Cardiac muscle cell (in vitro differentiated cells and primary cell): ENCODE results near the gene ZNF503. TPM values are rescaled to one million over a fixed set of nuclear protein-coding genes. Genes with fewer than 3 reads are reported as not detected.
A peak's percentile ranks its signal among the peaks of the same experiment; 100 is the strongest.

ENCODE experiments used
- DNase-seq, 2 donors: peaks; one replicate each; pipeline versions ENCODE4 v3.0.0 to v3.0.0-alpha.2; 2010 to 2017; ENCODE audit warnings: low read depth in 1 of 2, low spot score in 1 of 2
- H3K27ac ChIP-seq: fragments of 200-600 bp; sonication (generic); 2 replicates; pipeline ENCODE4 v1.5.1; 2016
- H3K27me3 ChIP-seq: fragments of 200-600 bp; sonication (generic); 2 replicates; pipeline ENCODE4 v1.6.0; 2016; ENCODE audit warnings: control low read depth
- H3K36me3 ChIP-seq: fragments of 200-600 bp; sonication (generic); 2 replicates; pipeline ENCODE4 v1.5.1; 2016; ENCODE audit warnings: control low read depth
- H3K4me1 ChIP-seq: fragments of 200-600 bp; sonication (generic); 2 replicates; pipeline ENCODE4 v1.8.1; 2017; ENCODE audit warnings: low read depth, mild to moderate bottlenecking, mixed run types
- H3K4me3 ChIP-seq: fragments of 200-600 bp; sonication (generic); 2 replicates; pipeline ENCODE4 v1.5.1; 2016; ENCODE audit warnings: mild to moderate bottlenecking
- H3K9me3 ChIP-seq: fragments of 200-600 bp; sonication (generic); 2 replicates; pipeline ENCODE4 v1.5.1; 2017; ENCODE audit warnings: low read depth, mild to moderate bottlenecking, control low read depth
- polyA plus RNA-seq: library from polyadenylated mRNA; unstranded; fragments of >200 nt; fragmentation: Nextera tagmentation; extraction: Ambion mirVana; gene quantifications from 2 replicates; pipeline ENCODE4 v1.2.1, GENCODE V29; 2016
- total RNA-seq: library from RNA; depleted of rRNA; stranded (reverse); fragments of >200 nt; gene quantifications from 2 replicates; pipeline ENCODE4 v1.2.3, GENCODE V29; 2016
- TF ChIP-seq, protein P1 (sequence below): IDR thresholded peaks from 2 replicates; pipeline ENCODE4 v1.5.1; 2012; ENCODE audit warnings: low read depth, mild to moderate bottlenecking, low read length

The ZNF503 gene
- total and polyA plus RNA-seq, 2 experiments from 2014 or later, result 41.8 to 110 TPM

DNA sequence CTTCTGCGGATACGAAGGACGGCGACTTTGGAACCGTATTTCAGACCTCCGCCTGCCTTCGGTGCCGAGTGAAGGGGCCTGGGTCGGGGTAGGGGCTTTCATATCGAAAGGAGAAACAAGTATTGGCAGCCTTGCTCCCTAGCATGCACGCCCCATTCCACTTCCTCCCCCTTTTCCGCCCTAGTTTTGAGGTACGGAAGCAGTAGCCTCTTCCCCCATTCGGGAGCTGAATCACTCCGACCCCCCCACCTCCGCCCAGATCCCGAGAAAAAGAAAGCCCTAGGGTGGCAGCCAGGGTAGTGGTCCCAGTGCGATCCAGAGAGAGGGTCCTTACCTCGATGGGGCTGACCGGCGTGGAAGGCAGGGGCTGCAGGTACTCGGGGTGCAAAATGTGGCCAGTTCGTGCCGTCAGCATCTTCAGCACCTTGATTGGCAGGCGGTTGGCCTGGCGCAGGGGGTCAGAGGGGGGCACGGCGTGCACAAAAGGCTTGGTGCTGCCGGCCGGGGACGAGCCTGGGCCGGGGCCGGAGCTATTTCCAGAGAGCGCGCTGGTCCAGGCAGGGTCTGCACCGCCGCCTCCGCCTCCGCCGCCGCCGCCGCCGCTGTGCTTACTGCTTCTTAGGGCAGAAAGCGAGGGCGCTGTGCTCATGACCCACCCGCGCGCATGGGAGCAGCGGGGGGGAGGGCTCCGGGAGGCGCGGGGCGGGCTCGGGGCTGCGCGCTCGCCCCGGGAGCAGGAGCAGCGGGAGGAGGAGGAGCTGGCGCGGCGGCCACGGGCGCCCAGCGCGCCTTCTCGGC lies 594 bp downstream of the ZNF503 start:
- Histone ChIP-seq H3K4me3 (peak overlapping the region; percentile 97), H3K4me1 (peaks cover 5% of the 10 kb centered on the region), H3K27ac (peak overlapping the region; percentile 96), H3K36me3 (peaks cover 6% of the 10 kb centered on the region), H3K27me3 (peaks cover 37% of the 10 kb centered on the region), H3K9me3 (no peaks in the 10 kb centered on the region)
- peak; percentile 67 to 82 for DNase-seq
- TF ChIP-seq, protein P1, sequence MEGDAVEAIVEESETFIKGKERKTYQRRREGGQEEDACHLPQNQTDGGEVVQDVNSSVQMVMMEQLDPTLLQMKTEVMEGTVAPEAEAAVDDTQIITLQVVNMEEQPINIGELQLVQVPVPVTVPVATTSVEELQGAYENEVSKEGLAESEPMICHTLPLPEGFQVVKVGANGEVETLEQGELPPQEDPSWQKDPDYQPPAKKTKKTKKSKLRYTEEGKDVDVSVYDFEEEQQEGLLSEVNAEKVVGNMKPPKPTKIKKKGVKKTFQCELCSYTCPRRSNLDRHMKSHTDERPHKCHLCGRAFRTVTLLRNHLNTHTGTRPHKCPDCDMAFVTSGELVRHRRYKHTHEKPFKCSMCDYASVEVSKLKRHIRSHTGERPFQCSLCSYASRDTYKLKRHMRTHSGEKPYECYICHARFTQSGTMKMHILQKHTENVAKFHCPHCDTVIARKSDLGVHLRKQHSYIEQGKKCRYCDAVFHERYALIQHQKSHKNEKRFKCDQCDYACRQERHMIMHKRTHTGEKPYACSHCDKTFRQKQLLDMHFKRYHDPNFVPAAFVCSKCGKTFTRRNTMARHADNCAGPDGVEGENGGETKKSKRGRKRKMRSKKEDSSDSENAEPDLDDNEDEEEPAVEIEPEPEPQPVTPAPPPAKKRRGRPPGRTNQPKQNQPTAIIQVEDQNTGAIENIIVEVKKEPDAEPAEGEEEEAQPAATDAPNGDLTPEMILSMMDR, result no peak

DNA sequence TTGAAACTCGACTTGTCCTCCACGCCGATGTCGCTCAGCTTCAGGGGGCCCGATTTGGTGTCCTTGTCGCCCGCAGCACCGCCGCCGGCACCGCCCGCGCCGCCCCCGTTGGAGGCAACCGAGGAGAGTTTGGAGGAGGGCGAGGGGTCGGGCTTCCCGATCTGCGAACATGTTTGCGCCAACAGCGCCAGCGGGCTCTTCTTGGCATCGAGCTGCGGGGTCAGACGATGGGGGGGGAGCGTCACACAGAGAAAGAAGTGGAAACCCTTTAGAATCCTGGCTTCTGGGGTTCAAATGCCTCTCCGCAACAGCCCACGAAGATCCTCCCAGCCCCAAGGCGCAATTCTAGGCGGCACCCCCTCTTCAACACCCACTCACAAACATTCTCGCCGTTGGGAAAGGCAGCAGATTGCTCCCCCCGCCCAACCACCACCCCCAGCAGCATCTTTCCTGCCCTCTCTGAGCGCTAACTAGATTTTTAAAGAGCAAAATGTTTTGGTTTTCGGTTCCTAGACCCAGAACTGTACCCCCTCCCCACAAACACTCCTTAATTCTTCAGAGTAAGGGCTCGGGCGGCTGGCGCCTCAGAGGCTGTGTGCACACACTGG lies 1.3 kb downstream of the ZNF503 start:
- no peaks in the 10 kb centered on the region for H3K9me3 ChIP-seq
- H3K4me3 ChIP-seq, result peak overlapping the region; percentile 97
- DNase-seq, result peak; percentile 53 to 58
- peaks cover 36% of the 10 kb centered on the region for H3K27me3 ChIP-seq
- H3K4me1 ChIP-seq, result no peaks in the 10 kb centered on the region
- H3K27ac ChIP-seq, result peak overlapping the region; percentile 96
- peaks cover 6% of the 10 kb centered on the region for H3K36me3 ChIP-seq
- TF ChIP-seq, protein P1, result no peak

DNA sequence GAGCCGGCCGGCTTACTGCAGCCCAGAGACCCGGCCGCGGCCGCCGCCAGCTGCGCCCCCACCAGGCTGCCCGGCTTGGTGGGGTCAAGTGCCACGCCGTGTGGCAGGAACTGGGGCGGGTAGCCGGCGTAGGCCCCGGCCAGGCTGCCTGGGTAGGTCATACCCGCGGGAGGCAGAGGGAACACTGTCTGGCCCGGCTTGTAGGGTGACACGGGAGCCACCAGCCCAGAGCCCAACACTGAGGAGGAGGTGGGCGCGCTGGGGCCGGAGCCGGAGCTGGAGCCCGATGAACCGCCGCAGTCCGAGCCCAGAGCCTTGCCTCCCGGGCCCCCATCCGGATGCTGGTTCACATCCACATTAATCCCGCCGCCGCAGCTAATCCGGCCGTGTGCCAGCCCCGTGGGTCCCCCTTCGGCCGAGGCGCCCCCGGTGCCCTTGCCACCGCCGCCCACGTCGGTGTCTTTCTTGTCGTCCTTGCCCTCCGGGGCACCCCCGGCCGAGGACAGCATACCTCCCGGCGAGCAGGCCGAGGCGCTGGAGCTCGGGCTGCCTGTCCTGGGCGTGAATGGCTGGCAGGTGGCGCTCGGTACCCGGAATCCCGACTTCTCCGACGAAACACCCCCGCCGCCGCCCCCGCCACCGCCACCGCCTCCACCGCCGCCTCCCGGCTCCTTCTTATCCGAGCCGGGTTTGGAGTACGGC lies 2.0 kb downstream of the ZNF503 start:
- H3K27ac ChIP-seq, result peak overlapping the region; percentile 96
- H3K4me3 ChIP-seq, result peak overlapping the region; percentile 97
- peaks cover 6% of the 10 kb centered on the region for H3K36me3 ChIP-seq
- DNase-seq, result peak; percentile 81 to 88
- TF ChIP-seq, protein P1, result peak; percentile 51
- H3K9me3 ChIP-seq, result no peaks in the 10 kb centered on the region
- H3K27me3 ChIP-seq, result peaks cover 42% of the 10 kb centered on the region
- no peaks in the 10 kb centered on the region for H3K4me1 ChIP-seq

DNA sequence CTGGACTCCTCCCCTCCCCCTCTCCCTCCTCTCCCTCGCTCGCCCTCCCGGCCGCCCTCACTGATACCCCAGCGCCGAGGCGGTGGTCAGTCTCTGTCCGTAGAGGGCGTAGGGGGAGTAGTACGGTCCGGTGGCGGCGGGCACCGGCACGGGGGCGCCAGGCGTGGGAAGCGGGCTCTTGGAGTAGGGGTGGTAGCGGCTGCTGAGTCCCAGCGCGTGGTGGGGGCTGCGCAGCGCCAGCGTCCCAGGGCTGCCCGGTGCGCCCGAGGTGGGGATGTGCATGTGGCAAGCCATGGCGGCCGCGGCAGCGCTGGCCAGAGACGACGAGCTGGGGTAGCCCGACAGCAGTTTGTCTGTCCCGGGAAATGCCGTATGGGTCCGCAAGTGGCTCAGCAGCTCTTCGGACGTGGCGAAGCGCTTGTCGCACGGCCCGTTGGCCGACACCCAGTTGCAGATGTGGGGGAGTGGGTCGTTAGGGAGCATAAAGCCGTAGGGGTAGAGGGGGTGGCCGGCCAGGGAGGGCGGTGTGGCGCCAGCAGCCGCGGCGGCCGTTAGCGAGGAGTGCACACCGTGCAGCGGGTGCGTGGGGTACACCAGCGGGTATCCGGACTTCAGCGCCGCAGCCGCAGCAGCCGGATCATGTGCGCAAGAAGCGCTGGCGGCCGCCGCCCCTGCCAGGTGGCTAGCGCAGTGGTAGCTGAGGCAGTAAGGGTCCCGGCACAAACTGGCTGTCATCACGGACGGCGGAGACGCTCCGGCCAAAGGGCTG lies 2.7 kb downstream of the ZNF503 start:
- TF ChIP-seq, protein P1, result no peak
- peaks cover 6% of the 10 kb centered on the region for H3K36me3 ChIP-seq
- no peaks in the 10 kb centered on the region for H3K4me1 ChIP-seq
- H3K9me3 ChIP-seq, result no peaks in the 10 kb centered on the region
- peaks cover 48% of the 10 kb centered on the region for H3K27me3 ChIP-seq
- H3K4me3 ChIP-seq, result peak overlapping the region; percentile 97
- peak; percentile 50 to 56 for DNase-seq
- H3K27ac ChIP-seq, result peak overlapping the region; percentile 96

DNA sequence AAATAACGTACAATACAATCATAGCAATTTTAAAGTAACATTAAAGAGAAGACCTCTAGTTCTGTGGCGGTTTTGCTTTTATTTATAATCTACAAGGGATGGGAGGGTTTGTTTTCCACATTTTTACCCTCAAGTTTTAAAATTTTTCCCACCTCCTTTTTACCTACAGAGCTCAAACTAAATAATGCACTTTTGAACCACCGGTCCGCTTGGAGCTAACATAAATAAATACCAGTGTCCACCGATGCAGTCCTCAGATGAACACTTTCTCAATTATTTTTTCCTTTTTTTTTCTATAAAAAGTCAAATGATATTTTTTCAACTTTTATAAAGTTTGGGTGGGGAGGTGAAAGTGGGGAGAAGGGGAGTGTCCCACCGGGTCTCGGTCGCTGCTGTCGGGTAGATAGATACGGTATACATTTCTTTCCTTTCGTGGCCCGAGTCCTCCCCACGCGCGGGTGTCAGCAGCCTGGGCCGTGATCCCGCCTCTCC lies 3.3 kb downstream of the ZNF503 start:
- Histone ChIP-seq H3K27me3 (peaks cover 55% of the 10 kb centered on the region), H3K9me3 (no peaks in the 10 kb centered on the region), H3K36me3 (peaks cover 6% of the 10 kb centered on the region), H3K4me1 (no peaks in the 10 kb centered on the region), H3K4me3 (peak overlapping the region; percentile 97), H3K27ac (peak overlapping the region; percentile 96)
- no peak for DNase-seq
- TF ChIP-seq, protein P1, result no peak
